Measurements from ENCODE around the gene DYNLRB1. TPM values are rescaled to one million over a fixed set of nuclear protein-coding genes. Genes with fewer than 3 reads are reported as not detected.

Gene DYNLRB1
- total and polyA plus RNA-seq, 9 of the 15 experiments (the other 6 are each of a cell fraction or from before 2014, with no cell fraction given), result 48.7 to 358 (median 121) TPM

DNA sequence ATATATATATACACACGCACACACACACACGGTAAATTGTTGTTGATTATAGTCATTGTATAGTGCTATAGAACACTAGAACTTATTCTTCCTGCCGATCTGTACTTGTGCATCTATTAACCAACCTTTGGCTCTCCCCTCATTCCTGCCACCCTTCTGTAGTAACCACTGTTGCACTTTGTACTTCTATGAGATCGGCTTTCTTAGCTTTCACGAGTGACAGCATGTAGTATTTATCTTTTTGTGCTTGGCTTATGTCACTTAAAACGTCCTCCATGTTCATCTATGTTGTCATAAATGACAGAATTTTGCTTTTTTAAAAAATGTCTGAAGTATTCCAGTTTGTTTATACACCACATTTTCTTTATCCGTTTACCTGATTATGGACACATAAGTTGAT is 20.9 kb upstream of the DYNLRB1 start:
- in situ Hi-C loops (cut with MboI), result no loop called here
- Histone ChIP-seq H3K36me3 (ENCODE audit: control insufficient read depth, insufficient read depth, low read length) (peaks cover 57% of the 10 kb centered on the region), H2AFZ (ENCODE audit: low read depth, low read length) (no peak overlapping the region), H3K79me2 (ENCODE audit: control insufficient read depth, insufficient read depth, low read length) (0 out of 3 replicates have a peak, but pooled peaks cover 5% of the 10 kb centered on the region), H4K20me1 (replicated peaks; ENCODE audit: control insufficient read depth, insufficient read depth, low read length) (no peaks in the 10 kb centered on the region), H3K9ac (ENCODE audit: insufficient read depth in 1 of 2, low read depth in 2 of 2, low read length in 2 of 2) (no peak overlapping the region), H3K9me3 (replicated peaks; ENCODE audit: control insufficient read depth, insufficient read depth, low read depth, low read length) (no peaks in the 10 kb centered on the region), H3K4me2 (ENCODE audit: insufficient read depth, low read length) (no peak overlapping the region), H3K27ac (ENCODE audit: extremely low read depth, low read depth, low read length) (no peak overlapping the region), H3K9me1 (ENCODE audit: control insufficient read depth, insufficient read depth, low read length) (no peaks in the 10 kb centered on the region), H3K4me1 (replicated peaks in 1 of 2; ENCODE audit: control insufficient read depth in 2 of 2, insufficient read depth in 2 of 2, low read length in 2 of 2) (no peaks in the 10 kb centered on the region), H3K27me3 (ENCODE audit: control insufficient read depth in 2 of 2, insufficient read depth in 2 of 2, low read length in 2 of 2) (no peaks in the 10 kb centered on the region), H3K4me3 (no peak overlapping the region)
- ChIA-PET CTCF (ENCODE audit: low intra/inter-chr PET ratio) (no interaction called here), POLR2A (no interaction called here)
- intact Hi-C loops (cut with micrococcal nuclease), result no loop called here
- ATAC-seq (no peak), DNase-seq (ENCODE audit: extremely low read depth in 1 of 4, low spot score in 3 of 4) (no peak), FAIRE-seq (no peak)
- no TSS peak for BruUV-seq (replicated peaks)
- 94% methylated on average over 7 of the region's 7 CpGs for WGBS (ENCODE audit: insufficient coverage, low coverage, missing lambda C conversion rate)
- TF ChIP-seq TAL1 (IDR thresholded peaks at IDR 0.05) (no peak), ZC3H4 (CRISPR knock-in tag; IDR thresholded peaks at IDR 0.05; ENCODE audit: borderline replicate concordance) (no peak), SMARCA4 (IDR thresholded peaks at IDR 0.05) (no peak), GTF2F1 (IDR thresholded peaks at IDR 0.05; ENCODE audit: low read depth, low read length) (no peak), ZNF76 (CRISPR knock-in tag; IDR thresholded peaks at IDR 0.05; ENCODE audit: borderline replicate concordance) (no peak), NR2F6 (CRISPR knock-in tag; IDR thresholded peaks at IDR 0.05) (no peak), RAD51 (IDR thresholded peaks at IDR 0.05; ENCODE audit: borderline replicate concordance, low read depth) (no peak), DDX20 (tag; IDR thresholded peaks at IDR 0.05; ENCODE audit: low read depth) (no peak), PHB2 (IDR thresholded peaks at IDR 0.05; ENCODE audit: low read depth) (no peak), MYC (IDR thresholded peaks at IDR 0.05; ENCODE audit: low read depth, low read length) (no peak), MYC (CRISPR knock-in tag; IDR thresholded peaks at IDR 0.05; ENCODE audit: borderline replicate concordance, low read depth) (no peak), SIN3A (IDR thresholded peaks at IDR 0.05; ENCODE audit: borderline replicate concordance in 2 of 2, control insufficient read depth in 1 of 2, low read depth in 2 of 2, low read length in 2 of 2) (no peak)
- TF ChIP-seq, protein P1, sequence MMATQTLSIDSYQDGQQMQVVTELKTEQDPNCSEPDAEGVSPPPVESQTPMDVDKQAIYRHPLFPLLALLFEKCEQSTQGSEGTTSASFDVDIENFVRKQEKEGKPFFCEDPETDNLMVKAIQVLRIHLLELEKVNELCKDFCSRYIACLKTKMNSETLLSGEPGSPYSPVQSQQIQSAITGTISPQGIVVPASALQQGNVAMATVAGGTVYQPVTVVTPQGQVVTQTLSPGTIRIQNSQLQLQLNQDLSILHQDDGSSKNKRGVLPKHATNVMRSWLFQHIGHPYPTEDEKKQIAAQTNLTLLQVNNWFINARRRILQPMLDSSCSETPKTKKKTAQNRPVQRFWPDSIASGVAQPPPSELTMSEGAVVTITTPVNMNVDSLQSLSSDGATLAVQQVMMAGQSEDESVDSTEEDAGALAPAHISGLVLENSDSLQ (IDR thresholded peaks at IDR 0.05), result no peak
- TF ChIP-seq, protein P2, sequence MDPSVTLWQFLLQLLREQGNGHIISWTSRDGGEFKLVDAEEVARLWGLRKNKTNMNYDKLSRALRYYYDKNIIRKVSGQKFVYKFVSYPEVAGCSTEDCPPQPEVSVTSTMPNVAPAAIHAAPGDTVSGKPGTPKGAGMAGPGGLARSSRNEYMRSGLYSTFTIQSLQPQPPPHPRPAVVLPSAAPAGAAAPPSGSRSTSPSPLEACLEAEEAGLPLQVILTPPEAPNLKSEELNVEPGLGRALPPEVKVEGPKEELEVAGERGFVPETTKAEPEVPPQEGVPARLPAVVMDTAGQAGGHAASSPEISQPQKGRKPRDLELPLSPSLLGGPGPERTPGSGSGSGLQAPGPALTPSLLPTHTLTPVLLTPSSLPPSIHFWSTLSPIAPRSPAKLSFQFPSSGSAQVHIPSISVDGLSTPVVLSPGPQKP (CRISPR knock-in tag; IDR thresholded peaks at IDR 0.05), result no peak
- TF ChIP-seq, protein P3, sequence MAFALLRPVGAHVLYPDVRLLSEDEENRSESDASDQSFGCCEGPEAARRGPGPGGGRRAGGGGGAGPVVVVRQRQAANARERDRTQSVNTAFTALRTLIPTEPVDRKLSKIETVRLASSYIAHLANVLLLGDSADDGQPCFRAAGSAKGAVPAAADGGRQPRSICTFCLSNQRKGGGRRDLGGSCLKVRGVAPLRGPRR (CRISPR knock-in tag; IDR thresholded peaks at IDR 0.05), result no peak
- TF ChIP-seq, protein P4, sequence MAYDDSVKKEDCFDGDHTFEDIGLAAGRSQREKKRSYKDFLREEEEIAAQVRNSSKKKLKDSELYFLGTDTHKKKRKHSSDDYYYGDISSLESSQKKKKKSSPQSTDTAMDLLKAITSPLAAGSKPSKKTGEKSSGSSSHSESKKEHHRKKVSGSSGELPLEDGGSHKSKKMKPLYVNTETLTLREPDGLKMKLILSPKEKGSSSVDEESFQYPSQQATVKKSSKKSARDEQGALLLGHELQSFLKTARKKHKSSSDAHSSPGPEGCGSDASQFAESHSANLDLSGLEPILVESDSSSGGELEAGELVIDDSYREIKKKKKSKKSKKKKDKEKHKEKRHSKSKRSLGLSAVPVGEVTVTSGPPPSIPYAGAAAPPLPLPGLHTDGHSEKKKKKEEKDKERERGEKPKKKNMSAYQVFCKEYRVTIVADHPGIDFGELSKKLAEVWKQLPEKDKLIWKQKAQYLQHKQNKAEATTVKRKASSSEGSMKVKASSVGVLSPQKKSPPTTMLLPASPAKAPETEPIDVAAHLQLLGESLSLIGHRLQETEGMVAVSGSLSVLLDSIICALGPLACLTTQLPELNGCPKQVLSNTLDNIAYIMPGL (CRISPR knock-in tag; IDR thresholded peaks at IDR 0.05), result no peak
- TF ChIP-seq, protein P5, sequence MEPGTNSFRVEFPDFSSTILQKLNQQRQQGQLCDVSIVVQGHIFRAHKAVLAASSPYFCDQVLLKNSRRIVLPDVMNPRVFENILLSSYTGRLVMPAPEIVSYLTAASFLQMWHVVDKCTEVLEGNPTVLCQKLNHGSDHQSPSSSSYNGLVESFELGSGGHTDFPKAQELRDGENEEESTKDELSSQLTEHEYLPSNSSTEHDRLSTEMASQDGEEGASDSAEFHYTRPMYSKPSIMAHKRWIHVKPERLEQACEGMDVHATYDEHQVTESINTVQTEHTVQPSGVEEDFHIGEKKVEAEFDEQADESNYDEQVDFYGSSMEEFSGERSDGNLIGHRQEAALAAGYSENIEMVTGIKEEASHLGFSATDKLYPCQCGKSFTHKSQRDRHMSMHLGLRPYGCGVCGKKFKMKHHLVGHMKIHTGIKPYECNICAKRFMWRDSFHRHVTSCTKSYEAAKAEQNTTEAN (CRISPR knock-in tag; IDR thresholded peaks at IDR 0.05), result no peak
- TF ChIP-seq, protein P6, sequence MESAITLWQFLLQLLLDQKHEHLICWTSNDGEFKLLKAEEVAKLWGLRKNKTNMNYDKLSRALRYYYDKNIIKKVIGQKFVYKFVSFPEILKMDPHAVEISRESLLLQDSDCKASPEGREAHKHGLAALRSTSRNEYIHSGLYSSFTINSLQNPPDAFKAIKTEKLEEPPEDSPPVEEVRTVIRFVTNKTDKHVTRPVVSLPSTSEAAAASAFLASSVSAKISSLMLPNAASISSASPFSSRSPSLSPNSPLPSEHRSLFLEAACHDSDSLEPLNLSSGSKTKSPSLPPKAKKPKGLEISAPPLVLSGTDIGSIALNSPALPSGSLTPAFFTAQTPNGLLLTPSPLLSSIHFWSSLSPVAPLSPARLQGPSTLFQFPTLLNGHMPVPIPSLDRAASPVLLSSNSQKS (CRISPR knock-in tag; IDR thresholded peaks at IDR 0.05), result no peak

Measured in K562 (cell line).